GM19452 (cell line): ENCODE measurements around the gene UBR4.

ENCODE experiments used
- ATAC-seq: cut with Tn5 transposase; IDR thresholded peaks from one replicate; pipeline ENCODE4 v1.9.1; 2021; ENCODE audit not compliant: unreplicated experiment

UBR4 gene

GRCh38 chr1:19096990-19097389 lies 113.1 kb downstream of the UBR4 start:
- no peak for ATAC-seq

- ATAC-seq, result no peak
These were observed 113.8 kb downstream of the UBR4 start for GRCh38 chr1:19096036-19096833.

- no peak for ATAC-seq
These were observed 118.7 kb downstream of the UBR4 start for GRCh38 chr1:19091196-19091953.

GRCh38 chr1:19089524-19089923 lies 120.5 kb downstream of the UBR4 start:
- no peak for ATAC-seq

- no peak for ATAC-seq
These were observed 121.2 kb downstream of the UBR4 start for GRCh38 chr1:19088717-19089442.

- no peak for ATAC-seq
These were observed 122.1 kb downstream of the UBR4 start for GRCh38 chr1:19087737-19088594.

GRCh38 chr1:19087017-19087736 lies 122.9 kb downstream of the UBR4 start:
- ATAC-seq, result no peak

- ATAC-seq, result no peak
These were observed 123.7 kb downstream of the UBR4 start for GRCh38 chr1:19086176-19086875.

- no peak for ATAC-seq
These were observed 125.8 kb downstream of the UBR4 start for GRCh38 chr1:19084206-19084738.

- no peak for ATAC-seq
These were observed 127.0 kb downstream of the UBR4 start for GRCh38 chr1:19083081-19083480.

GRCh38 chr1:19081218-19081893 lies 128.7 kb downstream of the UBR4 start:
- no peak for ATAC-seq

GRCh38 chr1:19080721-19081120 lies 129.3 kb downstream of the UBR4 start:
- ATAC-seq, result no peak

GRCh38 chr1:19079541-19080472 lies 130.3 kb downstream of the UBR4 start:
- no peak for ATAC-seq

GRCh38 chr1:19078536-19078935 lies 131.5 kb downstream of the UBR4 start:
- ATAC-seq, result no peak

- ATAC-seq, result no peak
These were observed 133.0 kb downstream of the UBR4 start for GRCh38 chr1:19076841-19077616.

- no peak for ATAC-seq
These were observed 135.0 kb downstream of the UBR4 start for GRCh38 chr1:19074902-19075721.
